Activated naive CD4-positive, alpha-beta T cell treated with anti-CD3 and anti-CD28 coated beads, Interleukin-2, amount 50 U/mL, for 16 hours (primary cell): ENCODE measurements around the gene TASP1.
"Not testable (repeated sequence)": the region's sequence is repeated elsewhere in the genome, so short reads cannot be mapped to it uniquely, and the experiment has no call there.

Source experiments
- DNase-seq: peaks from one replicate; pipeline ENCODE4 v3.0.0-alpha.2; 2020

The TASP1 gene

DNA sequence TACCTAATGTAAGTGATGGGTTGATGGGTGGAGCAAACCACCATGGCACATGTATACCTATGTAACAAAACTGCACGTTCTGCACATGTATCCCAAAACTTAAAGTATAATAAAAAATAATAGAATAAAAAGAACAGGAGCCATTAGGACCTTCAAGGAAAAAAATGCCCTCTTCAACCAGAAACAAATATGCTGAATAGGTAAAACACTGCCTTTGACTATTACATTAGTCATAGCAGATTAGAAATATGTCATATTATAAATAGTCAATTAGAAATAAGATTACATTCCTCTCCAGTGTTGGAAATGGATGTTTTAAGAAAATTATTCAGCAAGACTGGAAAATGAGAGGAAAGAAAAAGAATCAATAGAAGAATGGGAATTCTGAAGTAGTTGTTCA, 153.7 kb downstream of the TASP1 start:
- not testable (repeated sequence) for DNase-seq

DNA sequence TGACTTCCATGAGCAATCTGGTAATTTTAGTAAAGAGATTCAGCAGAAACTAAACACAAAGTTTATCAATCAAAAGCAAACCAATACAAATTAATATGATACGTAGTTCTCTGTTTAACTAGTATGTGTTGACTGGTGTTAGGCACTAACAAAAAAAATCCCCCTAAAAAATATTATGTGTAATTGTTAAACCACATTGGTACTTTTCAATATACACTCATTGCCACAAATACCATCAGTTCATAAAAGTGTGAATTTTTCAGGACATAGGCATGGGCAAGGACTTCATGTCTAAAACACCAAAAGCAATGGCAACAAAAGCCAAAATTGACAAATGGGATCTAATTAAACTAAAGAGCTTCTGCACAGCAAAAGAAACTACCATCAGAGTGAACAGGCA, 155.3 kb downstream of the TASP1 start:
- not testable (repeated sequence) for DNase-seq

DNA sequence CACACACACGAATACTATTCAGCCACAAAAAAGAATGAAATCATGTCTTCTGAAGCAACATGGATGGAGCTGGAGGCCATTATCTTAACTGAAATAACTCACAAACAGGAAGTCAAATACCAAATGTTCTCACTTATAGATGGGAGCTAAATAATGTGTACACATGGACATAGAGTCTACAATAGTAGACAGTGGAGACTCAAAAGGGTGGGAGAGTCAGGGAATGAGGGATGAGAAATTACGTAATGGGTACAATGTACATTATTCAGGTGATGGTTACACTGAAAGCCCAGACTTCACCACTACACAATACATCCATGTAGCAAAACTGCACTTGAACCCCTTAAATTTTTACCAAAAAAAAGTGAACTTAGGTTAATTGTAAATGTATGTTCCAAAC, 160.4 kb downstream of the TASP1 start:
- DNase-seq = no peak

DNA sequence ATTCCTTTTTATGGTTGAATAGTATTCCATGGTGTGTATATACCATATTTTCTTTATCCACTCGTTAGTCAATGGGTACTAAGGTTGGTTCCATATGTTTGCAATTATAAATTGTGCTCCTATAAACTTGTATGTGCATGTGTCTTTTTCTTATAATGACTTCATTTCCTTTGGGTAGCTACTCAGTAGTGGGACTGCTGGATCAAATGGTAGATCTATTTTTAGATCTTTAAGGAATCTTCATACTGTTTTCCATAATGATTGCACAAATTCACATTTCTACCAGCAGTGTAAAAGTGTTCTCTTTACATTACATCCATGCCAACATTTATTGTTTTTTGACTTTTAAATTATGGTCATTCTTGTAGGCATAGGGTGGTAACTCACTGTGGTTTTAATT, 164.3 kb downstream of the TASP1 start:
- no peak for DNase-seq

DNA sequence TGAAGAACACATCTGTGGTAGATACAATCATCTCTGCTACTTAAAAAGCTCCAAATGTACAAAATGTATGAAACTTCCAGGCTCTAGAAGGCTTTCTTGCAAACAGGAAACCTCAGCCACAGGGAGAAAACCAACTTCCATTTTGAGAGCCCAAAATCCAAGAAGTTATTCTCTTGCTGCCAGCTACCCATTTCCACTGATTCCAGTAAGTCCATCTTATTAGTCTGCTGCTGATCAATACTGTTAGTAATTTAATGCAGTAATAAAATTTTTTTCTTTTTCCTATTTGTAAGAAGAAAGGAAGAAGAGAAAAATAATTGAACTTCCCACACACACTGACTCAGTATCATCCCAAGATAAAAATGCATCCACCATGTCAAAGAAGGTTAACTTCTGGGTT, 169.5 kb downstream of the TASP1 start:
- DNase-seq = no peak

DNA sequence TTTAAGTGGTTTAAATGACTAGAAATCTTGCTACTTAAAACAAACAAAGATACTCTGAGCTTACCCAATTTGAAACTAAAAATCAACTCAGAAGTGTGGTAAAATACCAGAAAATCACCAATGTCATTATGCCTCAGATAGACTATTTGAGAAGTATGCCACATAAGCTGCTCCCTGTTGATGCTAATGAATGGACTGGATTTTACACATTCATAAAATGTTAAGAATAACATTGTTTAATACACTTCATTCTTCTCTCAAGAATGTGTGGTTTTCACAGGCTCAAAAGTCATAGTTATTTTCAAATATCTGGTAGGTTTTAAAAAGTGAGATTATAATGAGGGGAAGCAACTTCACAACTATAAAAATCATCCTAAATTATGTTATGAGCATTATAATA, 170.6 kb downstream of the TASP1 start:
- no peak for DNase-seq

DNA sequence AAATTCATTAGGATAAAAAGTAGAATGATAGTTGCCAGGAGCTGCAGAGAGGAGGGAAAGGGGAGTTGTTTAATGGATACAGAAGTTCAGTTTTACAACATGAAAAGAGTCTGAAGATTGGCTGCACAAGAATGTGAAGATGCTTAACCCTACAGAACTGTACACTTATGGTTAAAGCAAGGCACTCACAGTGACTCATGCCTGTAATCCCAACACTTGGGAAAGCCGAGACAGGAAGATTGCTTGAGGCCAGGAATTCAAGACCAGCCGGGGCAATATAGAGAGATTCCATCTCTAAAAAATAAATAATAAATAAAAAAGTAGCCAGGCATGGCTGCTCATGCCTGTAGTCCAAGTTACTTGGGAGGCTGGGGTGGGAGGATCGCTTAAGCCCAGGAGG, 174.0 kb downstream of the TASP1 start:
- no peak for DNase-seq

DNA sequence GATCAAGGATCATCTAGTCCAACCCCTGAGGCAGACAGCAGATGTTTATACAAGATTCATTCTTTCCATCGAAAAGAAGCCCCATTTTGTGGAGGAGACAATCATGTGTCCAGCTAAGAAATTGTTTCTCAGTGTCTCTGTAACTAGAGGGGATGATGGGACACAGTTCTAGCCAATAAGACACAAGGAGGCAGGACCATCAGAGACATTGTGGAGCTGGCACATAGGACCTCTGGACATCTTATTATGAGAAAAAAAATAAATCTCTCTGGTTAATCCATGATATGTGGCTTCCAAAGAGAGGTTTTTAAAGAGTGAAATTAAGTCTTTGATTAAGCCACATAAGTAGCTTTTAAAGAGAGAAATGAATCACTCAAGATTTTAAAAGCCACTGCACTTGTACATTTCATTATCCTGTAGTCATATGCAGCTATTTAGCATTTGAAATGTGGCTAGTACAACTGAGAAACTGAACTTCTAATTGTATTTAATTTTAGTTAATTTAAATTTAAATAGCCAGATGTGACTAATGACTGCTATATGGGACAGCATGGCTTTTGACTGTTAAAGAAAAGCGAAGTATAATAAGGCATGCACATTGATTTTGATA, 176.8 kb downstream of the TASP1 start:
- no peak for DNase-seq

DNA sequence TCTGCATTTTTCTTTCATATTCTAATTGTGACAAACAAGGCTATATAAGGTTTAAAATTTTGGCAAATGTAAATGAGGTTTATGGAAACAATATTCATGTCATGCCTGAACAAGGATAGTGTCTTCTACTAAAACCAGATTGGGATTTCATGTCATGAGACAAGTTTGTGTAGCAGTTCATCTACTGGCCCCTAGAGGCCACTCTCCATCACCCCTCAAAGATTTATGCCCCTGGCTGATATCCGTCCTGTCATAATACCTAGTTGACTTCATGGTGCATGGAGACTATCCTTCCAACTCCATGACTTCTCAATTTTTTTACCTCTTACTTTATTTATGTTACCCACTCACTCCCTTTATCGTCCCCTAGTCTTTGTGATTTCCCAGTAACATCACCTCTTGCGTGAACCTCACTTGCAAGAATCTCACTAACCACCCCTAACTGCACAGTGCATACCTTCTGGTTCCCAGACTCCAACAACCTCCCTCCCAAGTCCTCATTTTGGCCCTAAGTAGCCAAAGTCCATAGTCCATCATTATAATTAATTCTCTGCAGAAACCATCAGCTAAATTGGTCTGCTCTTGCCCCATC, 179.8 kb downstream of the TASP1 start:
- no peak for DNase-seq

DNA sequence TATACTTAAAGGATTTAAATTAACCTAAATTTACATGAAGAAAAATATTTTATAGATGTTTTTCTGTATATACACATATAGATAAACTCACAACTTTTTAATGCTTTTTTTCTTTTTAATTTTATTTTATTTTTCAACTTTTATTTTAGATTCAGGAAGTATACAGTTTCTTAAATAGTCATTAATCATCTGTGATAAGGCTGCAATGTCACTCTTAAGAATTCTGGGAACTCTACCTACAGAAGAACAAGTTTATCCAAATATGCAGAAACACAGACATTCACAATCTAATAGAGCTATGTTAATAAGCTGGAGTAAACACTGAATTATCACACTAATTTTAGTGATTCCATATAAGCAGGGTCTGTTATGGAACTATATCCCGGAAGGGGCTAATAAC, 181.2 kb downstream of the TASP1 start:
- DNase-seq = no peak

DNA sequence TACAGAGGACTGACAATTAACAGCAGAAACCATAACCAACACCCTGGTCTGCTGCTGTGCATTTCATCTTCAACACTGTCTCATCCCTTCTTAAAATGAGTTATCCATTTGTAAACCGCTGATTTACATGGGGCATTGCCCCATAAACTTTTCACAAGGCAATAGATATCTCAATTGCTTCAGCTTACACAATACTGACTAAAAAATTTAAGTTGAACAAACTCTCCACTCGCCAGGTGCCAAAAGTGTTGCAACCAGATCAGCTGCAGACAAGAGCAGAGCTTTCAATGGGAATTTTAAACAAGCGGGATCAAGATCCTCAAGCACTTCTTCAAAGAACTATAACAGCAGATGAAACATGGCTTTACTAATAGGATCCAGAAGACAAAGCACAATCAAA, 183.0 kb downstream of the TASP1 start:
- DNase-seq = no peak

DNA sequence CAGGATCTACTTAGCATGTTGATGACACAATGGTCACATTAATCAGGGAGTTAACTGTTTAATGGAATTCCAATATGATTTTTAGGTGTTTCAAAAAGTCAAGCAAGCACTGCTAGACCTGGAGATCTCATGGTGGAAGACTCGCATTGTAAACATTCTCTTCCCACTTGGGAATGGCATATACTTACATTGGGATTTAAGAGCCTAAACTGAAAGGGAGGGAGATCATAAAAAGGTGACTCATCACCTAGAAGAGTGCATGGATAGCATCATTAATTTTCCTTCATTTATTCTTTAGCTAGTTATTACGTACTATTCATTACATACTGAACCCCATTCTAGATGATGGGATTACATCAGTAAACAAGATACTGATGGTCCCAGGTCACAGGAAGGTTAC, 185.4 kb downstream of the TASP1 start:
- DNase-seq = no peak

DNA sequence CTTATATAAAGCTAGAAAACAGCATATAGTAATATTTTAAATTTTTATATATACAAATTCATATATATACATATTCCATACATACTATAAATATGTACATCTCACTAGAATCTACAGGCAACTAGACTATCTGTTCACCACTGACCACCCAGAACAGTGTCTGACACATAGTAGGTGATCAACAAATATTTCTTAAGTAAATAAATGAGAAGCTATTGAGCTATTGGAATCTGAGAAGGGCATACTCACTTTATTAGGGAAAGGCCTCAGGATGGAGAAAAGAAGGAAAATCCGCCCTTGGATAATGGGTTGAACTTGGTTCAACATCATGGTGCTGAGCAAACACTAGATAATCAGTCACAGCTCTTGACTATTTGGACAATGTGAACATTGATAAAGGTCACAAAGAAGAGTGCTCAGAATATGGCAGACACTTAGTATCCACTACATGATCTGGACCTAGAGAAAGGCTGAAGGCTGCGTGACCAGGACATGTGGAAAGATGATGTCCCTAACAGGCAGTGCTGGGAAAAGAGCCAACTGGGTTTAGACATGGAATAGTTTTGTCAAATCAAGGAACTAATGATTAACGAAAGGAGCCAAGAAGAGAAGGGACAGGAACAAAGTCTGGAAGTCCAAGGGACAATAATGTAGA, 186.1 kb downstream of the TASP1 start:
- no peak for DNase-seq

DNA sequence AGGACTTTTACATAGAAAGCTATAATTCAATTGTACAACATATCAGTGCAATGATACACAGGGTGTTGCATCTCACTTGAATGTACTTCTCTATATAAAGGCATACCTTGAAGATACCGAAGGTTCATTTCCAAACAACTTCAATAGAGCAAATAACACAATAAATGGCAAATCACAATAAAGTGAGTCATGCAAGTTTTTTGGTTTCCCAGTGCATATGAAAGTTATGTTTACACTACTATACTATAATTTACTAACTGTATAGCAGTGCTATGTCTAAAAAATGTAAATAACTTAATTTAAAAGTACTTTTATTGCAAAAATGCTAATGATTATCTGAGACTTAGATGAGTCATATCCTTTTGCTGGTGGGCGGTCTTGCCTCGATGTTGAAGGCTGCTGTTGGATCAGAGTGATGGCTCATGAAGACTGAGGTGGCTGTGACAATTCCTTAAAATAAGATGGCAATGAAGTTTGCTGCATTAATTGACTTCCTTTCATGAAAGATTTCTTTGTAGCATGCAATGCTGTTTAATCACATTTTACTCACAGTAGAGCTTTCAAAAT, 188.8 kb downstream of the TASP1 start:
- DNase-seq = no peak

DNA sequence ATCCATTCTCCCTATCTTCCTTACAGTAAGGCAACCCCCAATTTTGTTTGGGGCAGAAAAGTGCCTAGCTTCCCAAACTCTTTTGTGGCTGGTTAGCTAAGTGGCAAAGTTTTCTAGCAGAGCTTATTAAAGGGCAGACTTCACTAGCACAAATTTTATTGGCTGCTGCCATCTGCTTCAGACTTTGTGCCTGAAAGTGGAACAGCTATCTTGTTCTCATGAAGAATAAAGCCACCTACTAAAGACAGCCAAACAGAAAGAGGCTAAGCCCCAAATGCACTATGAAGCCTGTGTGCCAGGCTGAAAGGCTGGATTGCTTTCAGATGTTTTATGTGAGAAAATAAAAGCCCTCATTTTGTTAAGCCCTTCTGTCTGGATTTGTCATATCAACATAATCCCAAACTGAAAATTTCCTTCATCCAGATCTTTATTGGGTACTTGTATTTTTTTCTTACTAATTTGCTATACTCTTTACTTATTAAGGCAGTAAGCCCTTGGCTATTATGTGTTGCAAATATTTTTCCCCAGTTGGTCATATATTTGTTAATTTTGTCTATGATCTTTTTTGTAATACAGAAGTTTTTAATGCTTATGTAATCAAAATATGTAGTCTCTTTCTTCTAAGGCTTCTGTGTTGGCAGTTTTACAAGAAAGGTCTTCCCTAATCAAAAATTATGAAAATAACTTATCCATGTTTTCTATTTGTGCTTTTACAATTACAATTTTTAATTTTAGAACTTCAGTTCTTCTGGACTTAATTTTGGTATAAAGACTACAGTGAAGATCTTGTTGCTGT, 191.1 kb downstream of the TASP1 start:
- DNase-seq = no peak

DNA sequence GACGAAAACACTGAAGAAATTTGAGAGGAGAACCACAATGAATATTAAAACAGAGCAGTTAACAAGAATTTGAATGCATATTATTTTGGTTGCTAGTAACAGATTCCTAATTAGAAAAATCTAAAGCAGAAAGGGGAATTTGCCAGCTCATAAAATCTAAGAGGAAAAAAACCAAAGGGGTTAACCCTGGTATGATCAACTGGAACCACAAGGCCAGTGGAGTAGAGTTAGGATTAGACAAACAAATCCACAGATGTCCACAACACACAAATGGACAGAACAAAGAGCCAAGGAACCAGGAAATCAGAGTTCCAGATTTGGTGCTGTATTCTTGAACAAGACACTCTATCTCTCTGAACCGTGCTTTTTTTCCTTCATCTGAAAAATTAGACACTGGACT, 195.0 kb downstream of the TASP1 start:
- DNase-seq = no peak

DNA sequence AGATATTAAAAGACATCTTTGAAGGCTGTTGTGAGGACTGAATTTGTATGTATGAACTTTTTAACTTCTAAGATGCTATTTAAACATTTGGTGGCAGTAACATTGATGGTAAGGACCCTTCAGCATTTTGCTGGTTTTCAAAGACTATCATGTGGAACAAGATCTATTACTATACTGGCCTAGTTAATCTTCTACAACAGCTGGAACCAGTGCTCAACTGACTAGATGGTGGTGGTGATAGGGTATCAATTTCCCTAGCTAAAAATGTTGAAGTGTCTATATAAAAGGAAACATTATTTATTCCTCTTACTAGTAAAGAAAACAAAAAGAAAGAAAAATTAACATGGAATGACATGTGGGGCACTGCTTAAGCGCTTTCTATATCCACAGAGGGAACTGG, 195.7 kb downstream of the TASP1 start:
- no peak for DNase-seq

DNA sequence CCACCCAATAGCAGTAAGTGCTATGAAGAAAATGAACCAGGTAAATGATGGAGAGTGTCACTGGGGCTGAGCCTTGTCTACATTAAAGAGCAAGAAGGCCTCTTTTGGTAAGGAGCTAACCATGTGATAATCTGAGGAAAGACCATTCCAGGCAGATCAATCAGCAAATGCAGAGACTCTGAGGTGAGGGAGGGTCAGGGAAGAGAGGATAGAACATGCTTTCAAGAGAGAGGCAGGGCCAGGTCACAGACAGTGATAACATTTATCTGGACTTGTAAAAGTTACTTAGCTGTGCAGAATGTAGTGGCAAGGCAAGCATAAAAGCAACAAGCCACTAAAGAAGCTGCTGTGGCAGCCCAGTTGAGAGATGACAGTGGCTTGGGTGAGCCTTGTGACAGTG, 197.3 kb downstream of the TASP1 start:
- no peak for DNase-seq

DNA sequence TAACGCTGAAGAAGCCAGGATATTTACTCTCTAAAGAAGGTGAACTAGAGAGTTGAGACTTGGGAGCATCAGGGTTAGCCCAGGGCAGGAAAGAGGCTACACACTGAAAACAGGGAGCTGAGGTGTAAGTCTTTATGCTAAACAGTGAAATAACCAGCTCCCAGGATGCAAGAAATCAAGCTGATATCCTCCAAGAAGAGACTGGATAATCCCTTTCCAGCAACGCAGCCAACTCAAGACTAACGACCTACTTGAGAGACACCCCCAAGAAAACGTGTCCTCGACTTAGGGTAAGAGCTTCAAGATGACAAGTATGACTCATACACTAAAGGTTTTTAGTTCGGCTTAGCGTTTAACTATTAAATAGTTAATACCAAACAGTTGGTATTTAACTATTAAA, 202.2 kb downstream of the TASP1 start:
- DNase-seq = no peak

DNA sequence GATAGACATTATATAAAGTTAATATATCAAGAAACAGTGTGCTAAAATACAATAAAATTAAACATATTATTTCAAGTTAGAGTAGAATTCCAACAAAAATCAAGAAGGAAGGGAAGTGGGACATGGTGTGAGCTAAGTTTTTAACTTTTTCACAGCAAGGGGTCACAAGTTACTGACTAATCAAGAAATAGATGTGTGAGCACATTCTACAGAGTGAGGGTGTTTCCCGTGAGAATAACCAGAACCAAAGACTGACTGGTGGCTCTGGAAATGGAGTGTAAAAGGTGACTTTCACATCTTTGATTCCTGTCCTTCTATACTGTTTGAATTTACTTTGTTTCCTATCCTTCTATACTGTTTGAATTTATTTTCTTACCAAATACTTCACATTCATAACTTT, 206.6 kb downstream of the TASP1 start:
- DNase-seq = no peak

DNA sequence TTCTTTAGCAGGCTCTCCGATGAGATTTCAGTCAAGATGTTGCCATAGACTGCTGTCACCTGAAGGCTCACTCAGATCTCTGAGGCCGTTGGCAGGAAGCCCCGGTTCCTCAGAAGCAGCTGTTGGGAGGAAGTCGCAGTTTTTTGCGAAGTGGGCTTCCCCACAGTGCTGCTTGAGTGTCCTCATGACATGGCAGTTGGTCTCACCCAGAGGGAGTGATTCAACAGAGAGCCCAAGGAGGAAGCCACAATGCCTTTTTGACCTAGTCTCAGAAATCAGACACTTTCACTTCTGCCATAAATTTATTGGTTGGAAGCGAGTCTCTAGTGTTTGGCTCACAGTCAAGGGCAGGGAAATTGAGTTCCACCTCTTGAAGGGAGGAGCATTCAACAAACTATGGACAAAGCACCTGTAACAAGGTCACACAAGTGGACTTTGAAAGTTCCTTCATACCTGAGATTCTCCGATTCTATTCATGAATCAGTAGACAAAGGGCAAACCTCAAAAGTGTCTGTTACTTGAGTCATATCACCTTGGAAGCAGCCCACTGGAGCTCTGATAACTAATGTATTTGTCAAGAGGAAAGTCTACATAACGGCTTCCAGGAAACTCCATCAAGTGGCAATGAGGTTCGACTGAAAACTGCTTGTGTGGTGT, 208.3 kb downstream of the TASP1 start:
- DNase-seq = no peak

DNA sequence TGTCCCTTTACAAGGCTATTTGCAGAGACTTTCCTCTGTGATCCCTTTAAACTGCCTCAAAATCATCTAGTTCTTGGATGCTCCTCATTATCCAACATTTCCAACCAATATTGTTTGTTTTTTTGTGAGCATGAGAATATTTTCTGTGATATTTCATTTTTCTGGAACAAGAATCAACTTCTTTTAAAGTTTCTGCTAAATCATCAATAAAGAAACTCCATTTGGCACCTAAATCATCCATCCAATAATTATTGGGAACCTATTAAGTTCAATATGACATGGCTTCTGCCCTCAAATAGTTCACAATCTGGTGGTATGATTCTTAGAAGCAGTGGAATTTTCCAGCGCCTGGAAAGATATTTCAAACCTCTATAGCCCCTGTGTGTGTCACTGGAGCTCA, 210.0 kb downstream of the TASP1 start:
- no peak for DNase-seq

DNA sequence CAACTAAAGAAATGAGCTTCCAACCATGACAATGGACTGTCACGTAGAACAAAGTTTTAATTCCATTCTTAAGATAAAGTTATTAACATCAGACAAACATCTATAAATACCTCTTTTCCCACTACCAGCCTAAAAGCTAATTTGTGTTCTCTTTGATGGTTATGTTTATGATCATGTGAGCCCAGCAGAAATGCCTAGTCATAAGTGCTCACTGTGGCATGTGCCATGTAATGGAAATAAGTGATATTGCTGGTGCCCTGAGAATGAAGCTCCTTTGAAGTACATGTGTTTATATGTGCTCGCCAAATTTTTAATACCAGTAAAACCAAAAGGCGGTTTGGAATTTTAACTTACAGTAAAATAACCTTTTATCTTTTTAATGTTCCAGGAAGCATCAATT, 211.9 kb downstream of the TASP1 start:
- no peak for DNase-seq
